HL-60/S4 (cell line): ENCODE measurements around the gene CACNA2D1.

Experiments used
- in situ Hi-C: fragments of 300-500 bp; cut with MboI; formaldehyde crosslinking; loops from 2 replicates; pipeline ENCODE4 v1.14.3; 2022; ENCODE audit warnings: low sequenced_read_pairs

The CACNA2D1 gene

DNA sequence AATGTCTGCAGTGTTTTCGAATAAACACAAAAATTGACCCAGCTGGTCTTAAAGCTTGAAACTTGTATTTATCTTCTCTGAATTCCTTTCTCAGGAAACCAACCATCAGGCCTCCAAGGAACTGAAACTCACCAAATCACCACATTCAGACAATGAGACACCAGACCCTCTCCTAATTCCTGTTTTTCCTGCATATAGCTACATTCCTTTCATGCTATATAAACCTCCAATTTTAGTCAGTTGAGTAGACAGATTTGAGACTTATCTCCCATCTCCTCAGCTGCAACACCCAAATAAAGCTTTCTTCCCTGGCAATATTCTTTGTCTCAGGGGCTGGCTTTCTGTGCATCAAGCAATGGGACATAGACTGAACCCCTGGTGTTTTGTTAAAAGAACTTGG is 317.0 kb downstream of the CACNA2D1 start:
- in situ Hi-C loops, result no loop called here

- in situ Hi-C loops, result no loop called here
These were observed 319.1 kb downstream of the CACNA2D1 start for GRCh38 chr7:82124445-82124844.

DNA sequence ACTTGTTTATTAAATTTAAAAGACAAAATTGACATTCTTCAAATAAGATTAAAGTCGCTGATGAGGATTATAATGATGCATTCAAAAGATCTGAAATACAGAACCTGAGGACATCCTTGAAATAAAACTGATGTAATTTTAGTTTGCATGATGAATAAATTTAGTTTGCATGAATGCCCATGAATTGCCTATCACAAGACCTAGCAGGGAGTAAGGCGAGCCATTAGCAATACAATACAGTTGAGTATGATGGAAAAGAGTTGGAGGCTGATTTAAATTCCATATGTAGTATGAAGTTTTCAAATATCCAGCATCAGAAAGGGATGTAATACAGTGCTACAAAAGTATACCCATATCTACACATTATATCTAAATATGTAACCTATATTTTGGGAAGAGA is 321.3 kb downstream of the CACNA2D1 start:
- in situ Hi-C loops, result no loop called here

GRCh38 chr7:82114237-82114636 is 329.3 kb downstream of the CACNA2D1 start:
- in situ Hi-C loops, result no loop called here

- in situ Hi-C loops, result no loop called here
These were observed 333.3 kb downstream of the CACNA2D1 start for GRCh38 chr7:82110146-82110840.

- in situ Hi-C loops, result no loop called here
These were observed 334.3 kb downstream of the CACNA2D1 start for GRCh38 chr7:82109288-82109687.

DNA sequence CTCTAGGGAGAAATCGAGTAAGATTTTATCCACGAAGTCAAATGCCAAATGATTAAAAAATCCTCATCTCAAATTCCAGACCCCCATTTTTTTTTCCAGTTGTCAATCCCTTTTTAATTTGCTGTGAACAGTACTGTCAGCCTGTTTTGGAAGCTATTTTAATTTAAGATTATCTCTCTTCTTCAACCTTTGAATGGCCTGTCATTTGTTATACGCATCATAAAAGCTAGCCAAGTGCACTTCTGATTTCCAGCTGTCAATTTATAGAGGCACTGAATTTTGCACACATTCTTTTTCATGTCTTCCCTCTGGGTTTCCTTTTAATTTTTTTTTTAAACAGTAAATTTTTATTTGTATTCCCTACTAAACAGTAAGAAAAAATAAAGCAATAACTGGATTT is 337.4 kb downstream of the CACNA2D1 start:
- in situ Hi-C loops, result no loop called here

GRCh38 chr7:82105463-82105862 is 338.1 kb downstream of the CACNA2D1 start:
- in situ Hi-C loops, result no loop called here

GRCh38 chr7:82098414-82098813 is 345.2 kb downstream of the CACNA2D1 start:
- in situ Hi-C loops, result no loop called here

GRCh38 chr7:82091126-82091684 is 352.4 kb downstream of the CACNA2D1 start:
- in situ Hi-C loops, result no loop called here

DNA sequence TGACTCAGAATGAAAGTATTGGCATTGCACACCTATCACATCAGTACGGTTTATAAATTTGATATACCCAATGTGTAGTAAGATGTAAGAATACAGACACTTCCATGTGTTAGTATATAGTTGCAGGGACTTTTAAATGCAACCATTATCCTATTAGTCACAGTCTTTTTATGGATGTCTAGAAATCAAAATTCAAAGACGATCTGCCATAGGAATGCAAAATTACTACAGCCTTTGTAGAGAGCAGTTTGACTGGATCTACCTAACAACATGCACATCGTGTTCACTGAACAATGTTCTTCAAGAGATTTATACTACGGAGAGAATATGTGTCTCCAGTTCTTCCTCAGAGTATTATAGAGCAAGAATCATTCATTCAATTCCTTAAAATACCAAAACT is 356.5 kb downstream of the CACNA2D1 start:
- in situ Hi-C loops, result no loop called here

DNA sequence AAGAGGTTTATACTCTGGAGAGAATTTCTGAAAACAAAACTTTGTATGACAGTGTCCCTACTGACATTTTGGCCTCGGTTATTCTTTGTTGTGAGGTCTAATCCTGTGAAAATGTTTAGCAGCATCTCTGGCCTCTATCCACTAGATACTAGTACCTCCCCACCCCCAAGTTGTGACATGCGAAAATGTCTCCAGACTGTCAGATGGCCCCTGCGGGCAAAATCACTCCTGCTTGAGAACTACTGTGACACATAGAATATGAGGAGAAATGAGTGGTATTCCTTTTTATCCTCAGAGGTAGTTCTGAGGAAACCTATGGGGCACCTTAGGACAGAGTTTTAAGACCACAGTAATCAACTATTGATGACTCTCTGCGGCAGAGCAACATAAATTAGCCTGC is 358.5 kb downstream of the CACNA2D1 start:
- in situ Hi-C loops, result no loop called here

DNA sequence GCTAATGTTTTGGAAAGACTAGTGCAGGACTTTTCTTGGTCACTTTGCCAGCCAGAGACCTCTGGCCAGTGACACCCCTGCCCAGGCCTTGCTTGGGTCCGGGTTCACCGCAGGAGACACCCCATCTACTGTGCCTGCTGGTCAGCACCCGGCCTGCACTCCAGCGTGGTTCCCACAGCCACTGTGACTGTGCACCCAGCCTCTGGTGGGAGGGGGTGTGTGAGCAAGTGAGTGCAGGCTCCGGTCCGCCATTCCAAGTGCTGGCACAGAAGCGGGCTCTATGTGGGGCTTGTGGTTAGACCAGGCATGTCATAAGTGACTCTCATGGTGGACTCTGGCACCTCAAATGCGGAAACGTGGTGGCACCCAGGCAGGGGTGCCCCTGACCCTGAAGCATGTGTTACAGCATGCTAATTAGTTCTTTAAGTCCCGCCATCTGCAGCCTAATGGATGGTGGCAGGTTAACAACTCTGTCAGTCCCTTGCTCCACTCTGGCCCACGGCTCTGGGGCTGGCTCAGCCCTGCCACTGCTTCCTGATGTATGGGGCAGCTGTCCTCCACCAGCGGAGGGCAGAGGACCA is 361.8 kb downstream of the CACNA2D1 start:
- in situ Hi-C loops, result no loop called here

DNA sequence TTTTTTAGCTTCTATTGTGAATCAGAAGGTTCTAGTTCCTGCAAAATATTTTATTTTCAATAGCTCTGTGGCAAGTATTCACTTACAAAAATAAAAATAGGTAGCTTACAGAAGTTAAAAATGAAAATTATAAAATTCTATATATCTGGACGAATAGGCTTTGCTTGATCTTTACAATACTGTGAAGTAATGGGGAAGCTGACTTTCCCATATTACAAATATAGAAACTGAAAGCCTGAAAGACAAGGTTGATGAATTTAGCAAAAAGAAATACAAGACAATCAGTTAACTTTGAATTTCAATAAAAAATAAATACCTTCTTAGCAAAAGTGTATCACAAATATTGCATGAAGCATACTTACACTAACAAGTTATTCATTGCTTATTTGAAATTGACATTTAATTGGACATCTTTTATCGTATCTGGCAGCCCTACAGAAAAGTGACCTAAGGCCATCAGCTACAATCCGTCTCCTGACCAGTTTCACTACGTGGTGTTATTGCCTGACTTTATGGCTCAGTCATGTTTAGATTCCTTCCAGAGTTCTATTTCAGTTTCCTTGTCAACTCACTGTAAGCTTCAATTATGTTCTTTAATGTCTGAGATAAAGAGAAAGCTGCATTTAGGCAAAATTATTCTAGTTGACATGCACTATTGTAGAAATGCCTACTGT is 363.2 kb downstream of the CACNA2D1 start:
- in situ Hi-C loops, result no loop called here

DNA sequence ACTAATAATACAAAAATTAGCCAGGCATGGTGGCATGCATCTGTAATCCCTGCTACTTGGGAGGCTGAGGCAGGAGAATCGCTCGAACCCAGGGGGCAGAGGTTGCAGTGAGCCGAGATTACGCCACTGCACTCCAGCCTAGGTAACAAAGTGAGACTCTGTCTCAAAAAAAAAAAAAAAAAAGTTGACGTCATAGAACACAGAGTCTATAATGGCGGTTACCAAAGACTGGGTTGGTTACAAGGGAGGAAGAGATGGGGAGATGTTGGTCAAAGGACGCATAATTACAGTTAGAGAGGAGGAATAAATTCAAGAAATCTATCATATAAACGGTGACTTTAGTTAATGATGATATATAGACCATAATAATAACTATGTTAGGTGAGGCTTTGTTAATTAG is 364.1 kb downstream of the CACNA2D1 start:
- in situ Hi-C loops, result no loop called here

GRCh38 chr7:82078807-82079206 is 364.8 kb downstream of the CACNA2D1 start:
- in situ Hi-C loops, result no loop called here

GRCh38 chr7:82071468-82071867 is 372.1 kb downstream of the CACNA2D1 start:
- in situ Hi-C loops, result no loop called here

- in situ Hi-C loops, result no loop called here
These were observed 375.8 kb downstream of the CACNA2D1 start for GRCh38 chr7:82067628-82068264.

DNA sequence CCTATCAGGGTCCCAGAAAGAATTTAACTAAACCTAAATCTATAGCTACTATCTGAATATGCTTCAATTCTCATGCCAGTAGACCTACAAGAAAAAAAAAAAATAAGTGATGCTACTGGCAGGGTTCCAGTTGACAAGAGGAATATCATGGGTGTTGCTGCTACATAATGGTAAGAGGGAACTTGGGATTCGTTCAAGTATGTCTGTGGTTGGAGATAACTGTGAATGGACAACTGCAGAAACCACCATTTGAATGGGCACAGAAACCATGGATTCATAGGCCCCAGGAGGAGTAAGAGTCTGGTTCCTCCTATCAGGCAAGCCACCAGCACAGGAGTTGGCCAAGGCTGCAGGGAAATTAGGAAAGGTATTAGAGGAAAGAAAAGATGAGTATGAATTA is 386.1 kb downstream of the CACNA2D1 start:
- in situ Hi-C loops, result no loop called here

GRCh38 chr7:82056282-82056681 is 387.3 kb downstream of the CACNA2D1 start:
- in situ Hi-C loops, result no loop called here

- in situ Hi-C loops, result no loop called here
These were observed 389.0 kb downstream of the CACNA2D1 start for GRCh38 chr7:82054544-82054943.
